T-helper 2 cell treated with Interferon-gamma antibody and Interleukin-4, amounts not matched to agents 100 ng/mL and 5 ng/mL, for 36 hours (primary cell): Measurements from ENCODE around the gene KAZN. TPM values are rescaled to one million over a fixed set of nuclear protein-coding genes. Genes with fewer than 3 reads are reported as not detected.

Experiments used
- intact Hi-C: fragments of 100-400 bp; cut with micrococcal nuclease; formaldehyde crosslinking; loops from one replicate; pipeline ENCODE4 v1.15.1; 2023
- total RNA-seq: library from RNA; stranded (reverse); gene quantifications from 2 replicates; pipeline ENCODE4 v1.2.3, GENCODE V29; 2022

Gene KAZN
- total RNA-seq, 1 donor from 2014 or later, result 0.48 TPM

GRCh38 chr1:15146971-15147376, 548.5 kb downstream of the KAZN start:
- intact Hi-C loops, result no loop called here

- intact Hi-C loops, result no loop called here
Observed at GRCh38 chr1:15148004-15148403, 549.5 kb downstream of the KAZN start.

- intact Hi-C loops, result no loop called here
Observed at GRCh38 chr1:15148475-15148874, 550.0 kb downstream of the KAZN start.

- intact Hi-C loops, result no loop called here
Observed at GRCh38 chr1:15148941-15149340, 550.5 kb downstream of the KAZN start.

GRCh38 chr1:15150376-15150775, 551.9 kb downstream of the KAZN start:
- intact Hi-C loops, result loop anchor here (10.0 kb wide), 2 partner anchors 84 to 124 kb away; no protein-coding TSS in a partner anchor

GRCh38 chr1:15151377-15151806, 552.9 kb downstream of the KAZN start:
- intact Hi-C loops, result loop anchor here (10.0 kb wide), 2 partner anchors 83 to 123 kb away; no protein-coding TSS in a partner anchor

GRCh38 chr1:15151871-15152270, 553.4 kb downstream of the KAZN start:
- intact Hi-C loops, result loop anchor here (10.0 kb wide), 2 partner anchors 83 to 123 kb away; no protein-coding TSS in a partner anchor

- intact Hi-C loops, result loop anchor here (10.0 kb wide), 2 partner anchors 82 to 122 kb away; no protein-coding TSS in a partner anchor
Observed at GRCh38 chr1:15152318-15153183, 554.1 kb downstream of the KAZN start.

GRCh38 chr1:15153184-15153841, 554.8 kb downstream of the KAZN start, which contains the start of gene TMEM51:
TSS of gene TMEM51 (plus strand) at chr1:15153747. CDS start at chr1:15215088, 61,341 bp downstream.
- intact Hi-C loops, result loop anchor here (10.0 kb wide), 2 partner anchors 81 to 121 kb away; no protein-coding TSS in a partner anchor

- intact Hi-C loops, result loop anchor here (10.0 kb wide), 2 partner anchors 81 to 121 kb away; no protein-coding TSS in a partner anchor
Observed at GRCh38 chr1:15153842-15154479, 555.5 kb downstream of the KAZN start.

- intact Hi-C loops, result loop anchor here (10.0 kb wide), 2 partner anchors 80 to 120 kb away; no protein-coding TSS in a partner anchor
Observed at GRCh38 chr1:15154480-15155036, 556.1 kb downstream of the KAZN start.

GRCh38 chr1:15155191-15155590, 556.7 kb downstream of the KAZN start:
- intact Hi-C loops, result loop anchor here (10.0 kb wide), 2 partner anchors 80 to 120 kb away; no protein-coding TSS in a partner anchor

- intact Hi-C loops, result loop anchor here (10.0 kb wide), 2 partner anchors 79 to 119 kb away; no protein-coding TSS in a partner anchor
Observed at GRCh38 chr1:15155888-15156741, 557.6 kb downstream of the KAZN start.

GRCh38 chr1:15156807-15157380, 558.4 kb downstream of the KAZN start:
- intact Hi-C loops, result loop anchor here (10.0 kb wide), 2 partner anchors 78 to 118 kb away; no protein-coding TSS in a partner anchor

- intact Hi-C loops, result loop anchor here (10.0 kb wide), 2 partner anchors 77 to 117 kb away; no protein-coding TSS in a partner anchor
Observed at GRCh38 chr1:15157524-15158399, 559.3 kb downstream of the KAZN start.

GRCh38 chr1:15158506-15159165, 560.2 kb downstream of the KAZN start:
- intact Hi-C loops, result loop anchor here (10.0 kb wide), 2 partner anchors 76 to 116 kb away; no protein-coding TSS in a partner anchor

- intact Hi-C loops, result loop anchor here (10.0 kb wide), 2 partner anchors 76 to 116 kb away; no protein-coding TSS in a partner anchor
Observed at GRCh38 chr1:15159166-15159555, 560.7 kb downstream of the KAZN start.

GRCh38 chr1:15160626-15161025, 562.1 kb downstream of the KAZN start:
- intact Hi-C loops, result no loop called here
